Naive thymus-derived CD4-positive, alpha-beta T cell (primary cell): ENCODE data around the gene DAB2IP. TPM values are rescaled to one million over a fixed set of nuclear protein-coding genes. Genes with fewer than 3 reads are reported as not detected.

ENCODE experiments used
- ATAC-seq: fragments of 150-1000 bp; cut with Tn5 transposase; 2 replicates; pipeline ENCODE4 v1.10.0; 2021; ENCODE audit warnings: mild to moderate bottlenecking, moderate library complexity
- CTCF ChIA-PET: fragments of 350-600 bp; sonication (Branson Sonifier 250); formaldehyde crosslinking; loops from one replicate; lab custom pipeline; 2021; ENCODE audit warnings: antibody characterized with exemption; lab: Charles Lee
- POLR2A ChIA-PET: fragments of 350-600 bp; sonication (Branson Sonifier 250); formaldehyde crosslinking; loops from one replicate; lab custom pipeline; 2021; ENCODE audit warnings: antibody characterized with exemption, inconsistent platforms; lab: Charles Lee
- DNase-seq, 9 donors: peaks; one replicate each; pipeline versions ENCODE4 v3.0.0 to v3.0.0-alpha.2; 2020 to 2022; ENCODE audit warnings: mixed read lengths in 1 of 9
- H3K27ac ChIP-seq: one replicate; pipeline ENCODE4 v1.7.0; 2013; ENCODE audit warnings: mild to moderate bottlenecking, low read depth, low read length, moderate library complexity
- H3K27me3 ChIP-seq, 2 donors: one replicate each; pipeline ENCODE4 v1.7.0; 2013; ENCODE audit warnings: low read length in 2 of 2, mild to moderate bottlenecking in 2 of 2, moderate library complexity in 2 of 2; ENCODE audit not compliant: control insufficient read depth in 2 of 2, insufficient read depth in 2 of 2
- H3K36me3 ChIP-seq, 3 experiments: 1 replicate in 2 of 3; 2 replicates in 1 of 3; pipeline ENCODE4 v1.7.0; 2013; ENCODE audit warnings: low read length in 3 of 3, mild to moderate bottlenecking in 3 of 3, moderate library complexity in 1 of 3; ENCODE audit not compliant: insufficient read depth in 3 of 3, control insufficient read depth in 2 of 3
- H3K4me1 ChIP-seq, 2 donors: one replicate each; pipeline ENCODE4 v1.7.0; 2013; ENCODE audit warnings: low read length in 2 of 2, mild to moderate bottlenecking in 2 of 2, moderate library complexity in 1 of 2; ENCODE audit not compliant: control insufficient read depth in 2 of 2, insufficient read depth in 2 of 2
- H3K4me3 ChIP-seq: 2 replicates; pipeline ENCODE4 v1.7.0; 2013; ENCODE audit warnings: mild to moderate bottlenecking, low read length
- H3K9me3 ChIP-seq, 3 experiments: 1 replicate in 2 of 3; 2 replicates in 1 of 3; pipeline ENCODE4 v1.7.0; 2013; ENCODE audit warnings: low read length in 3 of 3; ENCODE audit not compliant: control insufficient read depth in 2 of 3
- H3K27ac Mint-ChIP-seq, 9 donors: one replicate each; pipeline ENCODE4 v1.8.0; 2020 to 2022; ENCODE audit warnings: mixed read lengths in 9 of 9, mild to moderate bottlenecking in 8 of 9, moderate library complexity in 5 of 9, inconsistent platforms in 2 of 9
- H3K27me3 Mint-ChIP-seq, 5 donors: one replicate each; pipeline ENCODE4 v1.8.0; 2021 to 2022; ENCODE audit warnings: mixed read lengths in 5 of 5, mild to moderate bottlenecking in 1 of 5
- H3K36me3 Mint-ChIP-seq, 5 donors: one replicate each; pipeline ENCODE4 v1.8.0; 2020 to 2022; ENCODE audit warnings: mixed read lengths in 5 of 5, mild to moderate bottlenecking in 3 of 5, inconsistent platforms in 1 of 5
- H3K4me1 Mint-ChIP-seq, 7 donors: one replicate each; pipeline ENCODE4 v1.8.0; 2020 to 2022; ENCODE audit warnings: mixed read lengths in 7 of 7, mild to moderate bottlenecking in 3 of 7, inconsistent platforms in 1 of 7
- H3K4me3 Mint-ChIP-seq, 10 donors: one replicate each; pipeline ENCODE4 v1.8.0; 2020 to 2022; ENCODE audit warnings: mild to moderate bottlenecking in 10 of 10, mixed read lengths in 10 of 10, moderate library complexity in 6 of 10, inconsistent platforms in 2 of 10
- H3K9me3 Mint-ChIP-seq, 11 donors: one replicate each; pipeline ENCODE4 v1.8.0; 2020 to 2022; ENCODE audit warnings: mixed read lengths in 11 of 11, mild to moderate bottlenecking in 4 of 11, inconsistent platforms in 1 of 11, moderate library complexity in 1 of 11
- intact Hi-C, 2 donors: fragments of 100-400 bp; cut with micrococcal nuclease; formaldehyde crosslinking; loops; one replicate each; pipeline ENCODE4 v1.15.1; 2023
- polyA plus RNA-seq, 2 donors: library from polyadenylated mRNA; unstranded; fragments of 300-500 nt; fragmentation: Illumina TruSeq; gene quantifications; one replicate each; pipeline ENCODE4 v1.2.3, GENCODE V29; 2021
- total RNA-seq, 6 experiments: library from RNA in 5 of 6; stranded (reverse) in 5 of 6; gene quantifications; 1 replicate in 5 of 6; 2 replicates in 1 of 6; pipeline ENCODE4 v1.2.3 and lab custom pipeline; 2021 to 2026

DAB2IP gene
- total RNA-seq (under 1 TPM in 1 of 5 experiments, not detected in 4; 0.15 TPM), polyA plus RNA-seq (not detected), total RNA-seq (lab: John Stamatoyannopoulos, UW) (0.54 reads per million)

- H3K4me1 Mint-ChIP-seq, result peaks cover 0 to 17% (median 14%) of the 10 kb centered on the region in 7 donors
- H3K27ac ChIP-seq, result no peak within 1 kb of the TSS
- DNase-seq (no peak), ATAC-seq (peak; percentile 12)
- peaks cover 4 to 11% of the 10 kb centered on the region in 2 donors for H3K27me3 ChIP-seq
- H3K9me3 ChIP-seq, result no peaks in the 10 kb centered on the region
- H3K4me1 ChIP-seq, result no peaks in the 10 kb centered on the region
- no peak within 1 kb of the TSS for H3K4me3 ChIP-seq
- H3K36me3 ChIP-seq, result no peaks in the 10 kb centered on the region
- no peak within 1 kb of the TSS for H3K27ac Mint-ChIP-seq
- ChIA-PET POLR2A (no interaction called here), CTCF (no interaction called here)
- no peaks in the 10 kb centered on the region for H3K36me3 Mint-ChIP-seq
- intact Hi-C loops, result no loop called here
- no peaks in the 10 kb centered on the region for H3K9me3 Mint-ChIP-seq
- peaks cover 56 to 77% (median 63%) of the 10 kb centered on the region in 5 donors for H3K27me3 Mint-ChIP-seq
- H3K4me3 Mint-ChIP-seq, result peak within 1 kb of the TSS; percentile 15 to 84 (median 66)
Observed at GRCh38 chr9:121651295-121652020, at the start of gene DAB2IP. TSS of gene DAB2IP (plus strand) at chr9:121651634. CDS start at chr9:121651776, 142 bp downstream.

DNA sequence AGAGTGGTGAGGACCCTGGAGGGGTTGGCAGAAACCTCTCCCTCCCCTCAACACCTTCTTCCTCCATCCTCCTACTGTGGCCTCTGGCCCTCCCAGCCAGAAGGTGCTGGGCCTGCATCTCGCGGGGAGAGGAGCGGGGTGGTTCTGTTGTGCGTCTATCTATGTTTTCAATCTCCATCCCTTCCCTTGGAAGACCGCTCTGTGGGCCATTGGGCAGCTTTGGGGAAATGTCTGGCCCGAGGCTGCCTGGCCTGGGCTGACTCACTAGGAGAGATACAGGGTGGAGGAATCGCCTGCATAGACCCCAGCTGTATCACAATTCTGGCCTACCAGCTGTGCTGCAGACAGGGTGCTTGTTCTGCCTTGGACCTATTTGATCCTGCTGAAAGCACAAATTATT lies 48.4 kb upstream of the DAB2IP start:
- peaks cover 0 to 6% (median 0%) of the 10 kb centered on the region in 11 donors for H3K9me3 Mint-ChIP-seq
- intact Hi-C loops, result no loop called here
- H3K4me3 Mint-ChIP-seq, result no peak overlapping the region
- Histone ChIP-seq H3K4me1 (no peaks in the 10 kb centered on the region), H3K36me3 (no peaks in the 10 kb centered on the region), H3K9me3 (no peaks in the 10 kb centered on the region), H3K27ac (no peak overlapping the region), H3K27me3 (peaks cover 0 to 11% of the 10 kb centered on the region in 2 donors), H3K4me3 (no peak overlapping the region)
- DNase-seq (no peak), ATAC-seq (no peak)
- H3K27me3 Mint-ChIP-seq, result peaks cover 54 to 63% (median 58%) of the 10 kb centered on the region in 5 donors
- H3K36me3 Mint-ChIP-seq, result peaks cover 0 to 2% (median 0%) of the 10 kb centered on the region in 5 donors
- CTCF ChIA-PET, result no interaction called here
- POLR2A ChIA-PET, result no interaction called here
- no peak overlapping the region for H3K27ac Mint-ChIP-seq
- H3K4me1 Mint-ChIP-seq, result peaks cover 0 to 8% (median 2%) of the 10 kb centered on the region in 7 donors

GRCh38 chr9:121604242-121604641 lies 47.2 kb upstream of the DAB2IP start:
- intact Hi-C loops, result no loop called here
- Histone ChIP-seq H3K27me3 (peaks cover 0 to 7% of the 10 kb centered on the region in 2 donors), H3K9me3 (no peaks in the 10 kb centered on the region), H3K27ac (no peak overlapping the region), H3K4me1 (no peaks in the 10 kb centered on the region), H3K36me3 (no peaks in the 10 kb centered on the region), H3K4me3 (no peak overlapping the region)
- H3K27me3 Mint-ChIP-seq, result peaks cover 53 to 70% (median 55%) of the 10 kb centered on the region in 5 donors
- ATAC-seq, result peak; percentile 45
- H3K27ac Mint-ChIP-seq, result no peak overlapping the region
- peaks cover 0 to 2% (median 0%) of the 10 kb centered on the region in 5 donors for H3K36me3 Mint-ChIP-seq
- ChIA-PET POLR2A (no interaction called here), CTCF (no interaction called here)
- no peak for DNase-seq
- H3K9me3 Mint-ChIP-seq, result peaks cover 0 to 6% (median 0%) of the 10 kb centered on the region in 11 donors
- H3K4me3 Mint-ChIP-seq, result no peak overlapping the region
- H3K4me1 Mint-ChIP-seq, result peaks cover 0 to 5% (median 2%) of the 10 kb centered on the region in 7 donors

- Mint-ChIP-seq H3K4me3 (no peak overlapping the region), H3K27ac (no peak overlapping the region), H3K36me3 (peaks cover 0 to 2% (median 0%) of the 10 kb centered on the region in 5 donors), H3K27me3 (peaks cover 55 to 74% (median 59%) of the 10 kb centered on the region in 5 donors), H3K4me1 (peaks cover 0 to 5% (median 2%) of the 10 kb centered on the region in 7 donors), H3K9me3 (peaks cover 0 to 6% (median 0%) of the 10 kb centered on the region in 11 donors)
- no peak for ATAC-seq
- CTCF ChIA-PET, result no interaction called here
- H3K36me3 ChIP-seq, result no peaks in the 10 kb centered on the region
- no peak overlapping the region for H3K4me3 ChIP-seq
- POLR2A ChIA-PET, result no interaction called here
- H3K4me1 ChIP-seq, result no peaks in the 10 kb centered on the region
- no peak for DNase-seq
- no peaks in the 10 kb centered on the region for H3K9me3 ChIP-seq
- H3K27me3 ChIP-seq, result peaks cover 0 to 7% of the 10 kb centered on the region in 2 donors
- intact Hi-C loops, result no loop called here
- H3K27ac ChIP-seq, result no peak overlapping the region
Observed at GRCh38 chr9:121604654-121605053, 46.8 kb upstream of the DAB2IP start.

DNA sequence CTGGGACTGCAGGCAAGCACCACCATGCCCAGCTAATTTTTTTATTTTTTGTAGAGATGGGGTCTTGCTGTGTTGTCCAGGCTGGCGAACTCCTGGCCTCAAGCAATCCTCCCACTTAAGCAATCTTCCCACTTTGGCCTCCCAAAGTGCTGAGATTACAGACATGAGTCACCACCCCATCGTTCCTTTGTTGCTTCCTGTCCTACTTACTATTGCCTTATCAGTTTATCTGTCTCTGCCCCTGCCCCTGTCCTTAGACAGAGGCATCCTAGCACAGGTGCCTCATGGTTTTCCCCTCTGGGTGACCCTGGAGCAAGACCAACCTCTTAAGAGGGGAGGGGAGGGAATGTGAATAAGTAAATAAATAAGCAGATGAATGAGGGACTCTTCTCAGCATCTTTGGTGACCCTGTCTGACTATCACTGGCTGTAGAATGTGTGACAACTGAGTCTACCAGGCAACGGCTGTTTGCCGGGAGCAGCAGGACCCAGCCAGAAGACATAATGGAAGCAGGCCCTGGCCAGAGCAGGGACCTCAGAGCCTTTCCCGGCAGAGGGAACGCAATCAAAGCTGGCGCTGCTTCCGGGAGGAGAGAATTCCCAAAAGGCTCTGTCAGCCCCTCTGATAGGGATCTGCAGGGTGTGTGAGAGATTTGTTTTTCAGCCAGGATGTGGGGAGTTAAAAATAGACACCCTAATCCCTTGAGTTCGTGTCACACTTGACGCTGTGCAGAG lies 43.8 kb upstream of the DAB2IP start:
- H3K36me3 Mint-ChIP-seq, result no peaks in the 10 kb centered on the region
- H3K4me3 Mint-ChIP-seq, result no peak overlapping the region
- CTCF ChIA-PET, result no interaction called here
- H3K27ac ChIP-seq, result no peak overlapping the region
- DNase-seq (no peak), ATAC-seq (no peak)
- peaks cover 0 to 3% of the 10 kb centered on the region in 2 donors for H3K27me3 ChIP-seq
- H3K27me3 Mint-ChIP-seq, result peaks cover 33 to 72% (median 51%) of the 10 kb centered on the region in 5 donors
- H3K9me3 Mint-ChIP-seq, result peaks cover 0 to 4% (median 0%) of the 10 kb centered on the region in 11 donors
- H3K36me3 ChIP-seq, result no peaks in the 10 kb centered on the region
- H3K4me1 Mint-ChIP-seq, result peaks cover 4 to 8% (median 4%) of the 10 kb centered on the region in 7 donors
- H3K4me3 ChIP-seq, result no peak overlapping the region
- no peaks in the 10 kb centered on the region for H3K4me1 ChIP-seq
- no peaks in the 10 kb centered on the region for H3K9me3 ChIP-seq
- POLR2A ChIA-PET, result no interaction called here
- no peak overlapping the region for H3K27ac Mint-ChIP-seq
- intact Hi-C loops, result no loop called here

DNA sequence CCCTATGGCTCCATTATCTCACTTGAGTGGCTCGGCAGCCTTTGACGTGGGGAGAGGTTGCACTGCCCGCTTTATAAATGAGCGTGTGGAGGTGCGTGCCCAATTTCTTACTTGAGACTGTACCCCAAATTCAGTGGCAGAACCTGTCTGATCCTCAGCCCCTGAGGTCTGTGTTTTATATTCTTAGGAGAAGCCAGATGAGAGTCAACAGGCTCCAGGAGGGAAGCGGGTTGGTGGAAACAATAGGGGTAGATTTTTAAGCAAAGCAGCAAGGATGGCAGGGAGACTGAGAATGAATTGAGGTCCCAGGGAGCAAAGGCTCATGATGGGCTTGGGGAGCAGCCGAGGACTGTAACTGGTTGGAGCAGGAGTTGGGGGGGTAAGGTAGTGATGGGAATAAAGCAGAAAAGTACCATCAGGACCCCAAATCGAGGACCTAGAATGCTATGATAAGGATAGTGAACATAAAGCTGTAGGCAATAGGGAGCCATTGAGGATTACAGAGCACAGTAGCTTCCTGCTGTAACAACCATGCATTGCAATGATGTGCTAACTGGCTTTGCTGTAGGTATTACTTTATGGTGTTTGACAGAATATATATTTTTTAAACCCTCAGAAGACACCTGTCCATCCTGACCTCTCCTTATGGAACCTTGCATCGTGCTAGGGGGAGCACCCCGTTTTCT lies 43.1 kb upstream of the DAB2IP start:
- H3K4me3 ChIP-seq, result no peak overlapping the region
- H3K27me3 ChIP-seq, result peaks cover 0 to 6% of the 10 kb centered on the region in 2 donors
- Mint-ChIP-seq H3K27me3 (peaks cover 36 to 70% (median 54%) of the 10 kb centered on the region in 5 donors), H3K9me3 (peaks cover 0 to 2% (median 0%) of the 10 kb centered on the region in 11 donors), H3K4me1 (peaks cover 8 to 12% (median 10%) of the 10 kb centered on the region in 7 donors), H3K36me3 (no peaks in the 10 kb centered on the region), H3K4me3 (no peak overlapping the region), H3K27ac (no peak overlapping the region)
- no peak overlapping the region for H3K27ac ChIP-seq
- no peak for DNase-seq
- no peak for ATAC-seq
- H3K36me3 ChIP-seq, result no peaks in the 10 kb centered on the region
- no peaks in the 10 kb centered on the region for H3K9me3 ChIP-seq
- intact Hi-C loops, result no loop called here
- POLR2A ChIA-PET, result no interaction called here
- CTCF ChIA-PET, result no interaction called here
- H3K4me1 ChIP-seq, result no peaks in the 10 kb centered on the region
